GM18951 (cell line): ENCODE results near the gene TRAPPC2L.
"Not testable (repeated sequence)": the region's sequence is repeated elsewhere in the genome, so short reads cannot be mapped to it uniquely, and the experiment has no call there.

ENCODE experiments used
- POLR2A ChIP-seq: IDR thresholded peaks from 4 replicates; pipeline ENCODE4 v1.6.1; 2011; ENCODE audit warnings: mild to moderate bottlenecking; ENCODE audit not compliant: insufficient read length, insufficient read depth; ENCODE audit errors: extremely low read depth
- in situ Hi-C: fragments of 300-500 bp; cut with MboI; formaldehyde crosslinking; loops from one replicate; pipeline ENCODE4 v1.12.0; 2022; ENCODE audit warnings: low sequenced_read_pairs, mixed read lengths, inconsistent platforms; ENCODE audit not compliant: unreplicated experiment

The TRAPPC2L gene

GRCh38 chr16:88893127-88893968, 36.4 kb downstream of the TRAPPC2L start:
- in situ Hi-C loops, result no loop called here
- no peak for TF ChIP-seq POLR2A

GRCh38 chr16:88894266-88894665, 37.3 kb downstream of the TRAPPC2L start:
- in situ Hi-C loops, result not testable (repeated sequence)

- no peak for TF ChIP-seq POLR2A
- in situ Hi-C loops, result no loop called here
Measured at GRCh38 chr16:88894681-88895300, 37.9 kb downstream of the TRAPPC2L start.

GRCh38 chr16:88895335-88895734, 38.4 kb downstream of the TRAPPC2L start:
- no peak for TF ChIP-seq POLR2A
- in situ Hi-C loops, result no loop called here

- in situ Hi-C loops, result no loop called here
Measured at GRCh38 chr16:88896238-88897070, 39.5 kb downstream of the TRAPPC2L start.

GRCh38 chr16:88897696-88898425, 40.9 kb downstream of the TRAPPC2L start:
- in situ Hi-C loops, result no loop called here
- no peak for TF ChIP-seq POLR2A

More at GRCh38 chr16:88896238-88897070, 39.5 kb downstream of the TRAPPC2L start:
- TF ChIP-seq POLR2A, result no peak

GRCh38 chr16:88899901-88900661, 43.2 kb downstream of the TRAPPC2L start:
- in situ Hi-C loops, result no loop called here
- TF ChIP-seq POLR2A, result no peak

- TF ChIP-seq POLR2A, result no peak
- in situ Hi-C loops, result no loop called here
Measured at GRCh38 chr16:88900662-88901052, 43.7 kb downstream of the TRAPPC2L start.

- no peak for TF ChIP-seq POLR2A
- in situ Hi-C loops, result no loop called here
Measured at GRCh38 chr16:88901718-88902337, 44.9 kb downstream of the TRAPPC2L start.

GRCh38 chr16:88902744-88903143, 45.8 kb downstream of the TRAPPC2L start:
- in situ Hi-C loops, result no loop called here
- no peak for TF ChIP-seq POLR2A

GRCh38 chr16:88903267-88903666, 46.3 kb downstream of the TRAPPC2L start:
- no peak for TF ChIP-seq POLR2A
- in situ Hi-C loops, result no loop called here
